ENCODE results near the gene TNFSF15. TPM values are rescaled to one million over a fixed set of nuclear protein-coding genes. Genes with fewer than 3 reads are reported as not detected.

TNFSF15 gene
- total RNA-seq, 4 donors from 2014 or later = 0.06 to 0.83 (median 0.25) TPM

GRCh38 chr9:114803479-114804265 lies 2.2 kb downstream of the TNFSF15 start:
- Histone ChIP-seq H3K36me3 (no peaks in the 10 kb centered on the region), H3K27ac (replicated peaks in 1 of 4) (no peak overlapping the region), H3K4me3 (no peak overlapping the region), H3K9me3 (no peaks in the 10 kb centered on the region), H3K27me3 (no peaks in the 10 kb centered on the region), H3K4me1 (peaks cover 0 to 20% (median 15%) of the 10 kb centered on the region in 4 donors)
- DNase-seq (ENCODE audit: extremely low spot score) = no peak
- 73% methylated on average over 1 of the region's 1 CpG for WGBS
- intact Hi-C loops (cut with DNase I) = no loop called here
- TF ChIP-seq CTCF (IDR thresholded peaks at IDR 0.05) = no peak
- no peak for TF ChIP-seq POLR2A (IDR thresholded peaks at IDR 0.05; ENCODE audit: low read depth)
- no peak for TF ChIP-seq POLR2AphosphoS5 (IDR thresholded peaks at IDR 0.05)
- TF ChIP-seq EP300 (IDR thresholded peaks at IDR 0.05) = no peak

GRCh38 chr9:114799925-114800324 lies 5.9 kb downstream of the TNFSF15 start:
- intact Hi-C loops (cut with DNase I) = no loop called here
- 82% methylated on average over 2 of the region's 2 CpGs for WGBS
- Histone ChIP-seq H3K4me3 (no peak overlapping the region), H3K9me3 (no peaks in the 10 kb centered on the region), H3K27me3 (peaks cover 0 to 5% (median 0%) of the 10 kb centered on the region in 4 donors), H3K36me3 (no peaks in the 10 kb centered on the region), H3K27ac (replicated peaks in 1 of 4) (no peak overlapping the region), H3K4me1 (peaks cover 0 to 5% (median 0%) of the 10 kb centered on the region in 4 donors)
- TF ChIP-seq CTCF (IDR thresholded peaks at IDR 0.05) = no peak
- no peak for TF ChIP-seq EP300 (IDR thresholded peaks at IDR 0.05)
- no peak for TF ChIP-seq POLR2AphosphoS5 (IDR thresholded peaks at IDR 0.05)
- TF ChIP-seq POLR2A (IDR thresholded peaks at IDR 0.05; ENCODE audit: low read depth) = no peak
- DNase-seq (ENCODE audit: extremely low spot score) = no peak

GRCh38 chr9:114799441-114799840 lies 6.4 kb downstream of the TNFSF15 start:
- H3K27me3 ChIP-seq = peaks cover 0 to 5% (median 0%) of the 10 kb centered on the region in 4 donors
- H3K27ac ChIP-seq (replicated peaks in 1 of 4) = no peak overlapping the region
- no peak overlapping the region for H3K4me3 ChIP-seq
- H3K36me3 ChIP-seq = no peaks in the 10 kb centered on the region
- 74% methylated on average over 5 of the region's 5 CpGs for WGBS
- DNase-seq (ENCODE audit: extremely low spot score) = no peak
- peaks cover 0 to 5% (median 0%) of the 10 kb centered on the region in 4 donors for H3K4me1 ChIP-seq
- H3K9me3 ChIP-seq = no peaks in the 10 kb centered on the region
- intact Hi-C loops (cut with DNase I) = no loop called here
- TF ChIP-seq CTCF (IDR thresholded peaks at IDR 0.05) (no peak), POLR2A (IDR thresholded peaks at IDR 0.05; ENCODE audit: low read depth) (no peak)

GRCh38 chr9:114798780-114799427 lies 6.9 kb downstream of the TNFSF15 start:
- Histone ChIP-seq H3K4me1 (no peaks in the 10 kb centered on the region), H3K36me3 (no peaks in the 10 kb centered on the region), H3K27me3 (peaks cover 0 to 5% (median 0%) of the 10 kb centered on the region in 4 donors), H3K4me3 (no peak overlapping the region), H3K27ac (replicated peaks in 1 of 4) (no peak overlapping the region), H3K9me3 (no peaks in the 10 kb centered on the region)
- TF ChIP-seq POLR2AphosphoS5 (IDR thresholded peaks at IDR 0.05) = no peak
- no peak for TF ChIP-seq EP300 (IDR thresholded peaks at IDR 0.05)
- TF ChIP-seq POLR2A (IDR thresholded peaks at IDR 0.05; ENCODE audit: low read depth) = no peak
- WGBS = 76% methylated on average over 2 of the region's 2 CpGs
- intact Hi-C loops (cut with DNase I) = no loop called here
- DNase-seq (ENCODE audit: extremely low spot score) = no peak

- 78% methylated on average over 1 of the region's 1 CpG for WGBS
- Histone ChIP-seq H3K9me3 (no peaks in the 10 kb centered on the region), H3K4me3 (no peak overlapping the region), H3K27ac (replicated peaks in 1 of 4) (no peak overlapping the region), H3K36me3 (no peaks in the 10 kb centered on the region), H3K4me1 (no peaks in the 10 kb centered on the region), H3K27me3 (peaks cover 0 to 5% (median 0%) of the 10 kb centered on the region in 4 donors)
- intact Hi-C loops (cut with DNase I) = no loop called here
- no peak for DNase-seq (ENCODE audit: extremely low spot score)
- TF ChIP-seq POLR2A (IDR thresholded peaks at IDR 0.05; ENCODE audit: low read depth) (no peak), CTCF (IDR thresholded peaks at IDR 0.05) (no peak), EP300 (IDR thresholded peaks at IDR 0.05) (no peak), POLR2AphosphoS5 (IDR thresholded peaks at IDR 0.05) (no peak)
These were observed 7.7 kb downstream of the TNFSF15 start for GRCh38 chr9:114798101-114798500.
